Natural killer cell treated with Interleukin-12 subunit alpha and Interleukin-12 subunit beta and Interleukin-15 and Interleukin-18, amount 100 ng/mL, for 72 hours (primary cell): ENCODE data around the gene SLC22A23. TPM values are rescaled to one million over a fixed set of nuclear protein-coding genes. Genes with fewer than 3 reads are reported as not detected.

Experiments
- ATAC-seq, 2 donors: fragments of 150-1000 bp; cut with Tn5 transposase in 1 of 2; sonication (Bioruptor Pico), chemical (Tn5 transposase) in 1 of 2; 2 replicates each; pipeline ENCODE4 v1.10.0; 2021
- DNase-seq: peaks from one replicate; pipeline ENCODE4 v3.0.0; 2022; ENCODE audit warnings: low spot score
- H3K27ac Mint-ChIP-seq, 2 donors: 1 replicate in 1 of 2; 2 replicates in 1 of 2; pipeline ENCODE4 v1.8.0; 2022; ENCODE audit warnings: mixed read lengths in 2 of 2, mild to moderate bottlenecking in 1 of 2, moderate library complexity in 1 of 2
- H3K27me3 Mint-ChIP-seq, 2 donors: 1 replicate in 1 of 2; 2 replicates in 1 of 2; pipeline ENCODE4 v1.8.0; 2022; ENCODE audit warnings: mixed read lengths in 2 of 2
- H3K36me3 Mint-ChIP-seq: one replicate; pipeline ENCODE4 v1.8.0; 2022; ENCODE audit warnings: mixed read lengths
- H3K4me1 Mint-ChIP-seq, 2 donors: 1 replicate in 1 of 2; 2 replicates in 1 of 2; pipeline ENCODE4 v1.8.0; 2022; ENCODE audit warnings: low read depth in 2 of 2, mixed read lengths in 2 of 2, mild to moderate bottlenecking in 1 of 2
- H3K4me3 Mint-ChIP-seq: one replicate; pipeline ENCODE4 v1.8.0; 2022; ENCODE audit warnings: mixed read lengths
- H3K9me3 Mint-ChIP-seq: 2 replicates; pipeline ENCODE4 v1.8.0; 2022; ENCODE audit warnings: mixed read lengths
- total RNA-seq, 2 donors: library from RNA; stranded (reverse); gene quantifications; one replicate each; pipeline ENCODE4 v1.2.3, GENCODE V29; 2022

Gene SLC22A23
- total RNA-seq, 2 donors from 2014 or later: 0.11 to 0.14 TPM

DNA sequence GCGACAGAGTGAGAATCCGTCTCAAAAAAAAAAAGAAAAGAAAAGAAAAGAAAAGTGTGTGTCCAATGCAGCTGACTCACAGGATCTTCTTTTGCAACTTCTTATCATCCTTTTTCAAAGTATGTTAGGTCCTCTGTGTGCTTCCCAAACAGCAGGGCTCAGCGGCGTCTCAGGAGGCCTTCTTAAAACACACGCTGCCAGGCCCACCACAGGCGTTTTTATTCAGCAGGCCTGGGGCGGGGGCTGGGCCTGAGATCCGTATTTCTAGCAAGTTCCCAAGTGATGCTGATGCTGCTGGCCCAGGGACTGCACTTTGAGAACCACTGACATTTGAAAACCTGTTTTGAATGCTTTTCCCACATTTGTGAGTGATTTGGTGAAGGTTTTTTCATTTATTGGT lies 141.0 kb downstream of the SLC22A23 start:
- Mint-ChIP-seq H3K27me3 (peaks cover 29 to 41% of the 10 kb centered on the region in 2 donors), H3K4me1 (peaks cover 18% of the 10 kb centered on the region in 2 donors), H3K4me3 (no peak overlapping the region), H3K9me3 (no peaks in the 10 kb centered on the region), H3K27ac (no peak overlapping the region), H3K36me3 (no peaks in the 10 kb centered on the region)
- ATAC-seq (no peak), DNase-seq (no peak)

DNA sequence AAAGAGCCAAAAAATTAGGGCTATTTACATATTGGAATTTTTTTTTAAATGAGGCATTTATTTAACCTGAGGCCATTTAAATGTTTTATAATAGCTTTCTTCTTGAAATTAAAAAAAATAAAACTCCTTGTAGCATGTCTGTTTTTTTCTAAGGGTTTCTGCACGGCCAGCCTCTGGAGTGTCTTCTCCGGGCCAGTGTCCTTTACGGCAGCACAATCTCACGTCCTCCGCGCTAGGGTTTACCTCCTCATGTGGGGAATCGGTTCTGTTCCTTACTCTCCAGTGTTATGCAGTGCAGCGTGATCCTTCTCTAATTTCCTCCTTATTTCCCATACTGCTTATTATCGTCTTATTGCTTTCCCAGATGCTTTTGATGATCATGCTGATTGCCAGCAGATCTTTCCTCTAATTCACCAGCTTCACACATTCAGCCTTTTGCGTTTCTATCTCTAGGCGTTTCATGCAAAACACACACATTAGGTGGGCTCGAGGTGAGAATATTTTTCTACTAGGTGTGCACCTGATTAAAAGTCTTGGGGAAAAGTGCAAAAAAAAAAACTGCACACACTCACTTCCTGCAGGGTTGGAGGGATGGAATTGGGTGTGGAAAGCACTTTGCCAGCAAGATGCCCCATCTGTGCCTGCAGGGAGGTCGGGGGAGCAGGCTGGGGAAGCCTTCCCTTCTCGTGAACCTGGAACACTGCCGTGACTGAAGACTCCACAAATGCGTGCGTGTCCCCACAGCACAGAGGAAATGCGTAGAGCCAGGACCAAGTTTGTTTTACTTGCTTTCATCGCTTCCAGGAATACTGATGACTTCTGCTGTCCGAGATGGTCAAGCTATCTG lies 142.0 kb downstream of the SLC22A23 start:
- peaks cover 29 to 39% of the 10 kb centered on the region in 2 donors for H3K27me3 Mint-ChIP-seq
- DNase-seq: no peak
- H3K27ac Mint-ChIP-seq: no peak overlapping the region
- no peaks in the 10 kb centered on the region for H3K9me3 Mint-ChIP-seq
- H3K36me3 Mint-ChIP-seq: no peaks in the 10 kb centered on the region
- no peak overlapping the region for H3K4me3 Mint-ChIP-seq
- no peak for ATAC-seq
- H3K4me1 Mint-ChIP-seq: peaks cover 18% of the 10 kb centered on the region in 2 donors

DNA sequence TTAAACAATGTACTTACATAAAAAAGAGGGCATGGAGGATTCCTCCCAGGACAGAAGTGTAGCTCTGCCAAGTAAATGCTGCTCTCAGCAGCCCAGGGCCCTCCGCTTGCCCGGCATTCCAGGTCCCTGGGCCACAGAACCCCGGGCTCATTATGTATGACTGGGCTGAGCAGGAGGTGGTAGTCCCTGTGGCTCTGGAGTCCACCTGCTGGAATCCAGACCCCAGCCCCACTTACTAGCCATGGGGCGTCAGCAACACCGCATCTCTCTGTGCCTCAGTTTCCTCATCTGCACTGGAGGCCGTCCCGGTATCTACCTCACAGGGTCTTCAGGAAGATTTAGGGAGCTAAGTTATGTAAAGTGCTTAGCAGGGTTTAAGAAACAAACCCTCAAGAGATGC lies 142.7 kb downstream of the SLC22A23 start:
- Mint-ChIP-seq H3K36me3 (no peaks in the 10 kb centered on the region), H3K27me3 (peaks cover 25 to 40% of the 10 kb centered on the region in 2 donors), H3K4me3 (no peak overlapping the region), H3K27ac (no peak overlapping the region), H3K4me1 (peaks cover 16% of the 10 kb centered on the region in 2 donors), H3K9me3 (no peaks in the 10 kb centered on the region)
- ATAC-seq (no peak), DNase-seq (no peak)

DNA sequence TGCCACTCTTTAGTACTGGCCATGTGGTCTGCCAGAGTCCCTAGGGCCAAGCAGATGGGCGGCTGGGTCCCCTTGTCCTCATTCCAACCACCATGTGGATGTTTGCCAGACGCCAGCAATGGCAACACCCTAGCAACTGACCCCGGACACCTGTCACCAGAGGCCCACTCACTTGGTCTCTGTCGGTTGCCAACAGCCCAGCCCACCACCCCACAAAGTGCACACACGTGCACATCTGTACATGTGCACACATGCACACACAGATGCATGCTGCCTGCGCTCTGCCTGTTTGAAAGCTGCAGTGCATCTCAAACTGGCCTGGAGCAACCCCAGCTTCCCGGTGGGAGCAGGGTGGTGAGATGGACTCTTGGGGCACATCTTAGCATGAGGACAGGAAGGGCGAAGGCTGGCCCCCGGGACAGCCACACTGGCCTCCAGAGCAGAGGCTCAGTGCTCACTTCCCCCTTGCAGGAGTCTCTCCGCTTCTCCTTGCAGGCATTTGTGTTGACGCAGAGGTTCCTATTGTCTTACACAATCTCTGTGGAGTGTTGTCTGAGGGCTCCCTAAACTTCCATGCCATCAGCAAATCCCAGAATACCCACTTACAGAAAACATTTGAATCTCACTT lies 144.1 kb downstream of the SLC22A23 start:
- no peak overlapping the region for H3K27ac Mint-ChIP-seq

DNA sequence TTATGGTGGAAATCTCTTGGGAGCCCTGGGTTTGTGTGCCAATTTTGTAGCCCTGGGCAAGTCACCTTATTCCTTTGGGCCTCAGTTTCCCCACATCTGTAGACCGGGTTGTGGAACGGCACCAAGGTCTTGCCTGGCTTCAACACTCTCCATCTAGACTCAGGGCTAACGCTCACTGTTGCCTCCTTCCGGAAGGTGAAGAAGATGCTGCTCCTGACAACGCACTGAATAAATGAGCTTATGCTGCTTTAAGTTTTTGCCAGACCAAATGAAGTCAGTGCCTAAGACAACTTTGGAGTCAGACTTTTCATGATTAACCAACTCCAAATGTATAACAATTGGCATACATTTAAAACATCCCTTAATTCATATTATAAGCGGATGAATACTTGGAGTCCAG lies 145.0 kb downstream of the SLC22A23 start:
- ATAC-seq: no peak
- Mint-ChIP-seq H3K27ac (no peak overlapping the region), H3K4me1 (no peaks in the 10 kb centered on the region), H3K27me3 (peaks cover 1 to 16% of the 10 kb centered on the region in 2 donors), H3K9me3 (no peaks in the 10 kb centered on the region), H3K36me3 (no peaks in the 10 kb centered on the region), H3K4me3 (no peak overlapping the region)
- DNase-seq: no peak

More for the DNA sequence above, 144.1 kb downstream of the SLC22A23 start:
- Mint-ChIP-seq H3K27me3 (peaks cover 10 to 25% of the 10 kb centered on the region in 2 donors), H3K4me1 (peaks cover 1 to 2% of the 10 kb centered on the region in 2 donors), H3K4me3 (no peak overlapping the region), H3K36me3 (no peaks in the 10 kb centered on the region), H3K9me3 (no peaks in the 10 kb centered on the region)
- DNase-seq: no peak
- peak in 1 of 2 donors; percentile 56 for ATAC-seq

DNA sequence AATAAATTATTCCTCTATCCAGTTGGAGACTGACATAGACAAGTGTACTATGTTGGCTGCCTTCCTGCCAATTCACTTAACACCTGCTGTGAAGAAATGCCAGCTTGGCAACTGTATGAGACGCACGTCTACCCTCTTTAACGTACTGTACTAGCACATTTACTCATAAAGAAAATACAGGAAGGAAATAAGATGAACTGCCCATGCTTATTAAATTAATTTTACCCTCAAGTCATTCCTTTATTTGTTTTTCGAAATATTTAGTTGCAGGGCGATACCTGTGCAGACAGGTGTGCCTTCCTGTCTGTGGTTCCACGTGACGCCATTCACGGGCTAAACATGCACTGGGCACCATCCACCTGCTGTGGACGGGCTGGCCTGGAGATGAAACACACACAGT lies 146.1 kb downstream of the SLC22A23 start:
- Mint-ChIP-seq H3K27me3 (peaks cover 1 to 16% of the 10 kb centered on the region in 2 donors), H3K27ac (no peak overlapping the region)

DNA sequence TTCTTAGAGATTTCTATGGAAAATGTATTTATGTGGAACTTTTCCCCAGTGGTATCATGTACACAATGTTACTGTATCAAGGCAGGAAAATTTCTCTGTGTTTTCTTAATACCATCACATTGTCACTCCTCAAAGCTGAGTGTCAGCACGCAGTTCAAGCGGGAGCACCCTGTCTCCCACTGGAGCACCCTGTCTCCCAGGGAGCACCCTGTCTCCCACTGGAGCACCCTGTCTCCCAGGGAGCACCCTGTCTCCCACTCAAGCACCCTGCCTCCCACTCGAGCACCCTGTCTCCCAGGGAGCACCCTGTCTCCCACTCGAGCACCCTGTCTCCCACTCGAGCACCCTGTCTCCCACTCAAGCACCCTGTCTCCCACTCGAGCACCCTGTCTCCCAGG lies 146.8 kb downstream of the SLC22A23 start:
- Mint-ChIP-seq H3K4me3 (no peak overlapping the region), H3K36me3 (no peaks in the 10 kb centered on the region), H3K4me1 (no peaks in the 10 kb centered on the region), H3K27ac (no peak overlapping the region), H3K27me3 (peaks cover 8 to 19% of the 10 kb centered on the region in 2 donors), H3K9me3 (peaks cover 7% of the 10 kb centered on the region)
- ATAC-seq: no peak
- no peak for DNase-seq

More for the DNA sequence above, 146.1 kb downstream of the SLC22A23 start:
- DNase-seq (no peak), ATAC-seq (no peak)
- H3K4me3 Mint-ChIP-seq: no peak overlapping the region
- peaks cover 2% of the 10 kb centered on the region for H3K9me3 Mint-ChIP-seq
- no peaks in the 10 kb centered on the region for H3K4me1 Mint-ChIP-seq
- no peaks in the 10 kb centered on the region for H3K36me3 Mint-ChIP-seq

DNA sequence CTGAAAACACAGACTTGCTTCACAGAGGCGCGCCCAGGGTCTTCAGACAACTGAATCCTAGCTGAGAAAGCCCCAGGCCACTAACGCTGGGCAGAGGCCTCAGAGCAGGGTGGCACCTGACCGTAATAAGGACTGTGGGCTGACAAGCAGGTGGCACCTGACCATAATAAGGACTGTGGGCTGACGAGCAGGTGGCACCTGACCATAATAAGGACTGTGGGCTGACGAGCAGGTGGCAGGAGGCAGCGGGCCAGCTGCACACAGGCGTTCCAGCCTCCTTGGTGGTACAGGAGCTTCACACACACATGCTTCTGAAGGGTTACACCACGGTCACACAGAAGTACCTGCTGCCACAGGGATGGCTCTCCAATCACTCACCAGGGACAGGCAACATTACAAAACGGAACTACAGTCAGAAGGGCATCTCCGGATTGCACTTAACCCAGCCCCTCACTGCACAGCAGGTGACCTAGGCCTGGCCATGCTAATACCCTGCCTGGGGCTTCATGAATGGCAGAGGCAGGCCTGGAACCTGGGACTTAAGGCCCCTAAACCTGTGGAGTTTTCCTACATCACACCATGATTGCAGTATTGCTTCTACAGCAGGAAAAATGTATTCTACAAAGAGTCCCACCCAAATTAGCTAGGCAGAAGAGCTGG lies 147.3 kb downstream of the SLC22A23 start:
- ATAC-seq: no peak
- no peak overlapping the region for H3K4me3 Mint-ChIP-seq
- no peak for DNase-seq
- H3K9me3 Mint-ChIP-seq: peaks cover 7% of the 10 kb centered on the region
- no peaks in the 10 kb centered on the region for H3K4me1 Mint-ChIP-seq
- peaks cover 13 to 18% of the 10 kb centered on the region in 2 donors for H3K27me3 Mint-ChIP-seq
- H3K36me3 Mint-ChIP-seq: no peaks in the 10 kb centered on the region
- no peak overlapping the region for H3K27ac Mint-ChIP-seq

DNA sequence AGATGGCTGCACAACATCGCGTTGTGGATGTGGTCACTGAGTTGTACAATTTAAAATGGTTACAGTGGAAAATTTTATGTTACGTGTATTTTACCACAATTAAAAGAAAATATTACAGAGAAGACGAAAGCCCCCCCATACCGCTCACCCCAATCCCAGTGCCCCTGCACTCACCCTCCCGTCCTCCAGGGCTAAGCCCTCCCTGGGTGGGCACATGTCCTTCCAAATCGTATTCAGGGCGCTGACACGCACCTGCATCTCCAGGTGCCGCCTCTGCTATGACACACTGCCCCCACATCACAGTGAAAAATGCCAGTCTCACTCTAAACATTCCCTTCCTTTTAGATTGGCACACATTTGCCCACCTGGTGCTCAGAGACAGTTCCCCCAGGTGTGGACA lies 148.7 kb downstream of the SLC22A23 start:
- no peak for ATAC-seq
- no peaks in the 10 kb centered on the region for H3K4me1 Mint-ChIP-seq
- no peak for DNase-seq
- no peaks in the 10 kb centered on the region for H3K36me3 Mint-ChIP-seq
- no peak overlapping the region for H3K27ac Mint-ChIP-seq
- no peak overlapping the region for H3K4me3 Mint-ChIP-seq
- peaks cover 7% of the 10 kb centered on the region for H3K9me3 Mint-ChIP-seq
- peaks cover 17 to 22% of the 10 kb centered on the region in 2 donors for H3K27me3 Mint-ChIP-seq

DNA sequence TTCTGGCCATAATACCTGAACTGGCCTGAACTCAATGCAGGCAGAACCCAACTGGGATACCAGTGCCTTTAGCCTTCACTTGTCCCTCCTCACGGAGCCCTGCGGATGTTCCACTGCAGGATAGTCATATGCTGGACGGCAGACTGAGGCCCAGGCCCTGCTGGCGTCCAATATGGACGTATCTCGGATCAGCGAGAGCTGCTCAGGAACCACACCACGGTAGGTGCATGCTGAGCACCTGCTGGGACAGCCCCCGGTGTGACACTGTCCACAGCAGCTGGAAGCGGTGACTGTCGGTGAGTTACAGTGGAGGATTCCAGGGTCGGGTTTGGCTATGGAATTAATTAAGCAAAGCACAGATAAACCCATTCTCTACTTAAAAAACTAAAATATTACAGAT lies 149.4 kb downstream of the SLC22A23 start:
- peaks cover 15 to 29% of the 10 kb centered on the region in 2 donors for H3K27me3 Mint-ChIP-seq

DNA sequence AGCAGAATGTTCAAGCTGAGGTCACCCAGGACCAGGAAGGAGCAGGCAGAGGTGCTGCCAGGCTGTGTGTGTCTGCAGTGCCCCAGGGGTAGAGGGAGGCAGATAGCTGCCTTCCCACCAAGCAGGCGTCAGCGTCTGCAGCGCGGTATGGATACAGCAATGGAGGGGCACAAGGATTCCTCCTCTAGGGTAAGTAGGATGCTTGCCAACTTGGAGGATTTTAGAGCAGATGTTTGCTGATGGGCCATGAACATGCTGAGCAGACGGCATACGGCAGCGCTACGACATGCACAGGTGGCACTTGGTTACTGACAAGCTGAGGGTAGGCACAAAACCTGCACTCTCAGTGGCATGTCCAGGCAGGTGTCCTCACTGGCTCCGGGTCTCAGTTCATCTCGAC lies 150.0 kb downstream of the SLC22A23 start:
- no peak for ATAC-seq
- Mint-ChIP-seq H3K4me3 (no peak overlapping the region), H3K27ac (no peak overlapping the region), H3K27me3 (peaks cover 20 to 35% of the 10 kb centered on the region in 2 donors), H3K36me3 (no peaks in the 10 kb centered on the region), H3K4me1 (no peaks in the 10 kb centered on the region), H3K9me3 (peaks cover 7% of the 10 kb centered on the region)
- peak; percentile 10 for DNase-seq

More for the DNA sequence above, 149.4 kb downstream of the SLC22A23 start:
- no peaks in the 10 kb centered on the region for H3K4me1 Mint-ChIP-seq
- H3K9me3 Mint-ChIP-seq: peaks cover 7% of the 10 kb centered on the region
- no peak overlapping the region for H3K4me3 Mint-ChIP-seq
- ATAC-seq (no peak), DNase-seq (peak; percentile 53)
- H3K36me3 Mint-ChIP-seq: no peaks in the 10 kb centered on the region
- H3K27ac Mint-ChIP-seq: no peak overlapping the region

DNA sequence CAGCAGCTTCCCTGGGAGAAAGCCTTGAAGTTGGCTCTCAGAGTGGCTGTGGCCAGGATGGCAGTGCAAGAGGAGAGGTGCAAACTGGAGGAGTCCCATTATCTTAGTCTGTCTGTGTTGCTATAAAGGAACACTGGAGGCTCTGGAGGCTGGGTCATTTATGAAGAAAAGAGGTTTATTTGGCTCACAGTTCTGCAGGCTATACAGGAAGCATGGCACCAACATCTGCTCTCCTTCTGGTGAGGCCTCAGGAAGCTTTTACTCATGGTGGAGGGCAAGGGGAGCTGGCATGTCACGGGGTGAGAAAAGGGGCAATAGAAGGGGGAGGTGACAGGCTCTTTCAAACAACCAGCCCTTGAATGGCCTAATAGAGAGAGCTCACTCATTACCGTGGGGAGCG lies 151.0 kb downstream of the SLC22A23 start:
- Mint-ChIP-seq H3K27ac (no peak overlapping the region), H3K9me3 (peaks cover 7% of the 10 kb centered on the region), H3K4me3 (no peak overlapping the region), H3K36me3 (no peaks in the 10 kb centered on the region), H3K4me1 (no peaks in the 10 kb centered on the region), H3K27me3 (peaks cover 20 to 35% of the 10 kb centered on the region in 2 donors)
- ATAC-seq (no peak), DNase-seq (no peak)

DNA sequence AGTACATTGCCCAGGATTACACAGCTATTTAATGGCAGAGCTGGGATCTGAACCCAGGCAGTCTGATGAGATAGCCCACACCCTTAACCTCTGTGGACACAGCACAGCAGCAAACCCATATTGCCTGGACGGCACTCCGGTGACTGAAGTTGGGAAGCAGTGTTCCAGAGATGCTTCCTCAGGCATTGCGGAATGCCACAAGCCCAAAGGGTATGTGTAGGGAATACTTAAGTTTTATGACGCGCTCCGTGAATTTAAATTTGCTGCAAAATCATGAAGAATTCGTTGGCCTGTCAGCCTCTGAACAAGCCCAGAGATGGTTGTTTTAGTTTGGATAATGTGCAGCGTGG lies 151.7 kb downstream of the SLC22A23 start:
- H3K36me3 Mint-ChIP-seq: no peaks in the 10 kb centered on the region
- H3K4me1 Mint-ChIP-seq: no peaks in the 10 kb centered on the region
- no peak overlapping the region for H3K27ac Mint-ChIP-seq
- ATAC-seq (no peak), DNase-seq (peak; percentile 55)
- H3K9me3 Mint-ChIP-seq: peaks cover 7% of the 10 kb centered on the region
- H3K27me3 Mint-ChIP-seq: peaks cover 17 to 35% of the 10 kb centered on the region in 2 donors
- no peak overlapping the region for H3K4me3 Mint-ChIP-seq
